GM12892 (cell line): ENCODE results near the gene EPN2.

Experiments
- DNase-seq: peaks from one replicate; pipeline ENCODE4 v3.0.0; 2011; ENCODE audit not compliant: insufficient read length
- FAIRE-seq: peaks from 2 replicates; lab custom pipeline; 2011; peaks lifted over from hg19 to GRCh38; lab: Jason Lieb, UNC
- POLR2A ChIP-seq: IDR thresholded peaks from 2 replicates; pipeline ENCODE4 v1.6.1; 2011; ENCODE audit warnings: low read depth, low read length, control low read depth
- POLR2AphosphoS5 ChIP-seq: IDR thresholded peaks from 2 replicates; pipeline ENCODE4 v1.6.1; 2011; ENCODE audit warnings: low read depth, low read length, control low read depth
- TAF1 ChIP-seq: IDR thresholded peaks from 2 replicates; pipeline ENCODE4 v1.6.1; 2011; ENCODE audit warnings: low read depth, mild to moderate bottlenecking, control low read depth, low read length, borderline replicate concordance

Gene EPN2

GRCh38 chr17:19369107-19369778 is 132.1 kb downstream of the EPN2 start:
- TF ChIP-seq POLR2A: no peak
- no peak for TF ChIP-seq TAF1
- FAIRE-seq: no peak
- DNase-seq: no peak

GRCh38 chr17:19369846-19370492 is 132.8 kb downstream of the EPN2 start:
- FAIRE-seq: peak; percentile 84
- no peak for TF ChIP-seq POLR2A
- no peak for TF ChIP-seq TAF1
- no peak for TF ChIP-seq POLR2AphosphoS5
- DNase-seq: no peak

- DNase-seq: peak; percentile 52
- no peak for TF ChIP-seq POLR2AphosphoS5
- no peak for TF ChIP-seq TAF1
- TF ChIP-seq POLR2A: no peak
- no peak for FAIRE-seq
Observed at GRCh38 chr17:19370493-19370960, 133.4 kb downstream of the EPN2 start.

GRCh38 chr17:19371259-19372010 is 134.3 kb downstream of the EPN2 start:
- TF ChIP-seq POLR2A (no peak), TAF1 (no peak), POLR2AphosphoS5 (no peak)
- peak; percentile 14 for FAIRE-seq
- DNase-seq: no peak

- DNase-seq: no peak
Observed at GRCh38 chr17:19372011-19372370, 134.8 kb downstream of the EPN2 start.

GRCh38 chr17:19372439-19372838 is 135.3 kb downstream of the EPN2 start:
- FAIRE-seq (peak; percentile 46), DNase-seq (no peak)
- no peak for TF ChIP-seq POLR2AphosphoS5
- no peak for TF ChIP-seq POLR2A
- TF ChIP-seq TAF1: no peak

More at GRCh38 chr17:19372011-19372370, 134.8 kb downstream of the EPN2 start:
- FAIRE-seq: no peak
- TF ChIP-seq POLR2AphosphoS5: no peak
- no peak for TF ChIP-seq POLR2A
- no peak for TF ChIP-seq TAF1

- DNase-seq (no peak), FAIRE-seq (no peak)
- TF ChIP-seq TAF1: no peak
- no peak for TF ChIP-seq POLR2A
- TF ChIP-seq POLR2AphosphoS5: no peak
Observed at GRCh38 chr17:19372866-19373504, 135.8 kb downstream of the EPN2 start.

GRCh38 chr17:19374136-19374535 is 137.0 kb downstream of the EPN2 start:
- DNase-seq (no peak), FAIRE-seq (peak; percentile 14)
- no peak for TF ChIP-seq POLR2AphosphoS5
- TF ChIP-seq TAF1: no peak
- no peak for TF ChIP-seq POLR2A

- TF ChIP-seq POLR2AphosphoS5: no peak
- TF ChIP-seq POLR2A: no peak
- TF ChIP-seq TAF1: no peak
- FAIRE-seq (no peak), DNase-seq (no peak)
Observed at GRCh38 chr17:19375732-19376131, 138.6 kb downstream of the EPN2 start.

- FAIRE-seq (peak; percentile 87), DNase-seq (no peak)
- TF ChIP-seq POLR2A: no peak
- TF ChIP-seq TAF1: no peak
- no peak for TF ChIP-seq POLR2AphosphoS5
Observed at GRCh38 chr17:19376811-19377210, 139.6 kb downstream of the EPN2 start.
